ENCODE measurements around the gene ZBTB20.

ZBTB20 gene

GRCh38 chr3:114615523-114616085 lies 531.5 kb downstream of the ZBTB20 start:
- no peak for DNase-seq (ENCODE audit: low read depth)
- H3K4me3 ChIP-seq (ENCODE audit: low read depth, low read length): no peak overlapping the region
- TF ChIP-seq CTCF (IDR thresholded peaks at IDR 0.05; ENCODE audit: low read depth, low read length, missing control alignments): no peak

GRCh38 chr3:114609973-114610630 lies 537.0 kb downstream of the ZBTB20 start:
- no peak overlapping the region for H3K4me3 ChIP-seq (ENCODE audit: low read depth, low read length)
- DNase-seq (ENCODE audit: low read depth): no peak
- peak; percentile 4 for TF ChIP-seq CTCF (IDR thresholded peaks at IDR 0.05; ENCODE audit: low read depth, low read length, missing control alignments)

- no peak for DNase-seq (ENCODE audit: low read depth)
- no peak for TF ChIP-seq CTCF (IDR thresholded peaks at IDR 0.05; ENCODE audit: low read depth, low read length, missing control alignments)
Measured at GRCh38 chr3:114608293-114608692, 538.8 kb downstream of the ZBTB20 start.

GRCh38 chr3:114606336-114606735 lies 540.8 kb downstream of the ZBTB20 start:
- TF ChIP-seq CTCF (IDR thresholded peaks at IDR 0.05; ENCODE audit: low read depth, low read length, missing control alignments): no peak

More at GRCh38 chr3:114608293-114608692, 538.8 kb downstream of the ZBTB20 start:
- no peak overlapping the region for H3K4me3 ChIP-seq (ENCODE audit: low read depth, low read length)

GRCh38 chr3:114600571-114600970 lies 546.5 kb downstream of the ZBTB20 start:
- no peak for DNase-seq (ENCODE audit: low read depth)
- H3K4me3 ChIP-seq (ENCODE audit: low read depth, low read length): no peak overlapping the region
- TF ChIP-seq CTCF (IDR thresholded peaks at IDR 0.05; ENCODE audit: low read depth, low read length, missing control alignments): no peak

More at GRCh38 chr3:114606336-114606735, 540.8 kb downstream of the ZBTB20 start:
- H3K4me3 ChIP-seq (ENCODE audit: low read depth, low read length): no peak overlapping the region
- no peak for DNase-seq (ENCODE audit: low read depth)

GRCh38 chr3:114597871-114598270 lies 549.2 kb downstream of the ZBTB20 start:
- TF ChIP-seq CTCF (IDR thresholded peaks at IDR 0.05; ENCODE audit: low read depth, low read length, missing control alignments): no peak

GRCh38 chr3:114597012-114597411 lies 550.1 kb downstream of the ZBTB20 start:
- H3K4me3 ChIP-seq (ENCODE audit: low read depth, low read length): no peak overlapping the region
- no peak for TF ChIP-seq CTCF (IDR thresholded peaks at IDR 0.05; ENCODE audit: low read depth, low read length, missing control alignments)
- no peak for DNase-seq (ENCODE audit: low read depth)

More at GRCh38 chr3:114597871-114598270, 549.2 kb downstream of the ZBTB20 start:
- H3K4me3 ChIP-seq (ENCODE audit: low read depth, low read length): no peak overlapping the region
- no peak for DNase-seq (ENCODE audit: low read depth)

Measured in GM12864 (cell line).